GM23338 (cell line): Measurements from ENCODE around the gene EPS8L1. TPM values are rescaled to one million over a fixed set of nuclear protein-coding genes. Genes with fewer than 3 reads are reported as not detected.

Source experiments
- ATAC-seq: fragments of 200-7000 bp; cut with Tn5 transposase; 3 replicates; pipeline ENCODE4 v1.9.1; 2020
- DNase-seq: peaks from one replicate; pipeline ENCODE4 v3.0.0-alpha.2; 2015; ENCODE audit warnings: low spot score
- H2AFZ ChIP-seq: fragments of 200-600 bp; sonication (generic); 2 replicates; pipeline ENCODE4 v1.8.0; 2016; ENCODE audit warnings: antibody characterized with exemption, mild to moderate bottlenecking, moderate library complexity
- H3F3A ChIP-seq: fragments of 200-600 bp; sonication (generic); replicated peaks from 2 replicates; pipeline ENCODE4 v1.8.0; 2017; ENCODE audit warnings: antibody characterized with exemption, mixed run types, low read depth
- H3K27ac ChIP-seq: fragments of 200-600 bp; sonication (generic); 2 replicates; pipeline ENCODE4 v1.6.1; 2016; ENCODE audit warnings: low read depth
- H3K27me3 ChIP-seq: fragments of 200-600 bp; sonication (generic); 2 replicates; pipeline ENCODE4 v1.8.0; 2016; ENCODE audit warnings: mild to moderate bottlenecking, mixed run types, moderate library complexity; ENCODE audit not compliant: insufficient read depth
- H3K36me3 ChIP-seq: fragments of 200-600 bp; sonication (generic); 2 replicates; pipeline ENCODE4 v1.8.0; 2016; ENCODE audit warnings: mild to moderate bottlenecking; ENCODE audit not compliant: insufficient read depth
- H3K4me1 ChIP-seq: fragments of 200-600 bp; sonication (generic); 2 replicates; pipeline ENCODE4 v1.8.0; 2016; ENCODE audit warnings: mild to moderate bottlenecking, moderate library complexity; ENCODE audit not compliant: insufficient read depth
- H3K4me2 ChIP-seq: fragments of 200-600 bp; sonication (generic); 2 replicates; pipeline ENCODE4 v1.7.1; 2017; ENCODE audit warnings: mixed run types
- H3K4me3 ChIP-seq: fragments of 200-600 bp; sonication (generic); 2 replicates; pipeline ENCODE4 v1.6.1; 2016; ENCODE audit warnings: mixed run types
- H3K79me2 ChIP-seq: fragments of 200-600 bp; sonication (generic); replicated peaks from 2 replicates; pipeline ENCODE4 v1.8.0; 2017; ENCODE audit warnings: mild to moderate bottlenecking; ENCODE audit not compliant: insufficient read depth
- H3K9me2 ChIP-seq: fragments of 200-600 bp; sonication (generic); 2 replicates; pipeline ENCODE4 v1.8.0; 2017; ENCODE audit not compliant: insufficient read depth
- H4K20me1 ChIP-seq: fragments of 200-600 bp; sonication (generic); replicated peaks from 2 replicates; pipeline ENCODE4 v1.8.0; 2017; ENCODE audit warnings: mild to moderate bottlenecking; ENCODE audit not compliant: insufficient read depth
- H3K27ac Mint-ChIP-seq: 2 replicates; pipeline ENCODE4 v1.8.0; 2020; ENCODE audit warnings: inconsistent platforms, mild to moderate bottlenecking, moderate library complexity, mixed read lengths
- H3K27me3 Mint-ChIP-seq: 3 replicates; pipeline ENCODE4 v1.8.0; 2022; ENCODE audit warnings: low read depth, mild to moderate bottlenecking, moderate library complexity, mixed read lengths, inconsistent platforms; ENCODE audit not compliant: insufficient read depth, poor library complexity
- H3K36me3 Mint-ChIP-seq: 3 replicates; pipeline ENCODE4 v1.8.0; 2021; ENCODE audit warnings: low read depth, mild to moderate bottlenecking, inconsistent platforms, moderate library complexity, mixed read lengths
- H3K4me1 Mint-ChIP-seq: 3 replicates; pipeline ENCODE4 v1.8.0; 2020; ENCODE audit warnings: mild to moderate bottlenecking, inconsistent platforms, mixed read lengths
- H3K4me3 Mint-ChIP-seq: 3 replicates; pipeline ENCODE4 v1.8.0; 2021; ENCODE audit warnings: moderate library complexity, mild to moderate bottlenecking, inconsistent platforms, mixed read lengths
- H3K9me3 Mint-ChIP-seq: 3 replicates; pipeline ENCODE4 v1.8.0; 2020; ENCODE audit warnings: moderate library complexity, mild to moderate bottlenecking, inconsistent platforms, mixed read lengths
- CREB1 ChIP-seq: fragments of 250-450 bp; sonication (Bioruptor Pico); IDR thresholded peaks from 2 replicates; pipeline ENCODE4 v1.5.0; 2020; ENCODE audit warnings: low read depth, mild to moderate bottlenecking, moderate library complexity
- EZH2phosphoT487 ChIP-seq: fragments of 200-600 bp; sonication (generic); IDR thresholded peaks from one replicate; pipeline ENCODE4 v1.8.1; 2018; ENCODE audit warnings: antibody characterized with exemption; ENCODE audit not compliant: unreplicated experiment
- NANOG ChIP-seq: IDR thresholded peaks from 2 replicates; pipeline ENCODE4 v1.6.1; 2016; ENCODE audit warnings: antibody characterized with exemption, borderline replicate concordance
- POLR2AphosphoS5 ChIP-seq: IDR thresholded peaks from 2 replicates; pipeline ENCODE4 v1.6.1; 2016; ENCODE audit warnings: antibody characterized with exemption, low read depth
- STAT1 ChIP-seq: IDR thresholded peaks from one replicate; pipeline ENCODE4 v1.6.1; 2016; ENCODE audit warnings: antibody characterized with exemption; ENCODE audit not compliant: unreplicated experiment
- ZNF114 ChIP-seq: fragments of 250-450 bp; sonication (Bioruptor Pico); IDR thresholded peaks from 2 replicates; pipeline ENCODE4 v1.5.0; 2020; ENCODE audit warnings: mild to moderate bottlenecking, moderate library complexity
- ZNF331 ChIP-seq: fragments of 250-450 bp; sonication (Bioruptor Pico); IDR thresholded peaks from 2 replicates; pipeline ENCODE4 v1.5.0; 2020; ENCODE audit warnings: low read depth, mild to moderate bottlenecking, moderate library complexity
- polyA plus RNA-seq: library from polyadenylated mRNA; unstranded; fragments of >200 nt; fragmentation: Nextera tagmentation; extraction: Ambion mirVana; gene quantifications from 2 replicates; pipeline ENCODE4 v1.2.1, GENCODE V29; 2016
- total RNA-seq: library from RNA; depleted of rRNA; stranded (reverse); fragments of >200 nt; shearing (Covaris generic); gene quantifications from 2 replicates; pipeline ENCODE4 v1.2.3, GENCODE V29; 2014
- TF ChIP-seq, protein P1 (sequence below): fragments of 250-450 bp; sonication (Bioruptor Pico); IDR thresholded peaks from 2 replicates; pipeline ENCODE4 v1.5.0; 2020; ENCODE audit warnings: mild to moderate bottlenecking, moderate library complexity
- TF ChIP-seq, protein P2 (sequence below): IDR thresholded peaks from 2 replicates; pipeline ENCODE4 v1.6.1; 2016; ENCODE audit warnings: antibody characterized with exemption

Gene EPS8L1
- total and polyA plus RNA-seq, 2 experiments from 2014 or later, result 47.5 to 51.2 TPM

GRCh38 chr19:55027472-55028337 is 48.0 kb upstream of the EPS8L1 start (continued):
- TF ChIP-seq, protein P1, sequence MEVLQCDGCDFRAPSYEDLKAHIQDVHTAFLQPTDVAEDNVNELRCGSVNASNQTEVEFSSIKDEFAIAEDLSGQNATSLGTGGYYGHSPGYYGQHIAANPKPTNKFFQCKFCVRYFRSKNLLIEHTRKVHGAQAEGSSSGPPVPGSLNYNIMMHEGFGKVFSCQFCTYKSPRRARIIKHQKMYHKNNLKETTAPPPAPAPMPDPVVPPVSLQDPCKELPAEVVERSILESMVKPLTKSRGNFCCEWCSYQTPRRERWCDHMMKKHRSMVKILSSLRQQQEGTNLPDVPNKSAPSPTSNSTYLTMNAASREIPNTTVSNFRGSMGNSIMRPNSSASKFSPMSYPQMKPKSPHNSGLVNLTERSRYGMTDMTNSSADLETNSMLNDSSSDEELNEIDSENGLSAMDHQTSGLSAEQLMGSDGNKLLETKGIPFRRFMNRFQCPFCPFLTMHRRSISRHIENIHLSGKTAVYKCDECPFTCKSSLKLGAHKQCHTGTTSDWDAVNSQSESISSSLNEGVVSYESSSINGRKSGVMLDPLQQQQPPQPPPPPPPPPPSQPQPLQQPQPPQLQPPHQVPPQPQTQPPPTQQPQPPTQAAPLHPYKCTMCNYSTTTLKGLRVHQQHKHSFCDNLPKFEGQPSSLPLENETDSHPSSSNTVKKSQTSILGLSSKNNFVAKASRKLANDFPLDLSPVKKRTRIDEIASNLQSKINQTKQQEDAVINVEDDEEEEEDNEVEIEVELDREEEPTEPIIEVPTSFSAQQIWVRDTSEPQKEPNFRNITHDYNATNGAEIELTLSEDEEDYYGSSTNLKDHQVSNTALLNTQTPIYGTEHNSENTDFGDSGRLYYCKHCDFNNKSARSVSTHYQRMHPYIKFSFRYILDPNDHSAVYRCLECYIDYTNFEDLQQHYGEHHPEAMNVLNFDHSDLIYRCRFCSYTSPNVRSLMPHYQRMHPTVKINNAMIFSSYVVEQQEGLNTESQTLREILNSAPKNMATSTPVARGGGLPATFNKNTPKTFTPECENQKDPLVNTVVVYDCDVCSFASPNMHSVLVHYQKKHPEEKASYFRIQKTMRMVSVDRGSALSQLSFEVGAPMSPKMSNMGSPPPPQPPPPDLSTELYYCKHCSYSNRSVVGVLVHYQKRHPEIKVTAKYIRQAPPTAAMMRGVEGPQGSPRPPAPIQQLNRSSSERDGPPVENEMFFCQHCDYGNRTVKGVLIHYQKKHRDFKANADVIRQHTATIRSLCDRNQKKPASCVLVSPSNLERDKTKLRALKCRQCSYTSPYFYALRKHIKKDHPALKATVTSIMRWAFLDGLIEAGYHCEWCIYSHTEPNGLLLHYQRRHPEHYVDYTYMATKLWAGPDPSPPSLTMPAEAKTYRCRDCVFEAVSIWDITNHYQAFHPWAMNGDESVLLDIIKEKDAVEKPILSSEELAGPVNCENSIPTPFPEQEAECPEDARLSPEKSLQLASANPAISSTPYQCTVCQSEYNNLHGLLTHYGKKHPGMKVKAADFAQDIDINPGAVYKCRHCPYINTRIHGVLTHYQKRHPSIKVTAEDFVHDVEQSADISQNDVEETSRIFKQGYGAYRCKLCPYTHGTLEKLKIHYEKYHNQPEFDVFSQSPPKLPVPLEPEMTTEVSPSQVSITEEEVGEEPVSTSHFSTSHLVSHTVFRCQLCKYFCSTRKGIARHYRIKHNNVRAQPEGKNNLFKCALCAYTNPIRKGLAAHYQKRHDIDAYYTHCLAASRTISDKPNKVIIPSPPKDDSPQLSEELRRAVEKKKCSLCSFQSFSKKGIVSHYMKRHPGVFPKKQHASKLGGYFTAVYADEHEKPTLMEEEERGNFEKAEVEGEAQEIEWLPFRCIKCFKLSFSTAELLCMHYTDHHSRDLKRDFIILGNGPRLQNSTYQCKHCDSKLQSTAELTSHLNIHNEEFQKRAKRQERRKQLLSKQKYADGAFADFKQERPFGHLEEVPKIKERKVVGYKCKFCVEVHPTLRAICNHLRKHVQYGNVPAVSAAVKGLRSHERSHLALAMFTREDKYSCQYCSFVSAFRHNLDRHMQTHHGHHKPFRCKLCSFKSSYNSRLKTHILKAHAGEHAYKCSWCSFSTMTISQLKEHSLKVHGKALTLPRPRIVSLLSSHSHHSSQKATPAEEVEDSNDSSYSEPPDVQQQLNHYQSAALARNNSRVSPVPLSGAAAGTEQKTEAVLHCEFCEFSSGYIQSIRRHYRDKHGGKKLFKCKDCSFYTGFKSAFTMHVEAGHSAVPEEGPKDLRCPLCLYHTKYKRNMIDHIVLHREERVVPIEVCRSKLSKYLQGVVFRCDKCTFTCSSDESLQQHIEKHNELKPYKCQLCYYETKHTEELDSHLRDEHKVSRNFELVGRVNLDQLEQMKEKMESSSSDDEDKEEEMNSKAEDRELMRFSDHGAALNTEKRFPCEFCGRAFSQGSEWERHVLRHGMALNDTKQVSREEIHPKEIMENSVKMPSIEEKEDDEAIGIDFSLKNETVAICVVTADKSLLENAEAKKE (CRISPR knock-in tag), result no peak
- TF ChIP-seq EZH2phosphoT487 (no peak), STAT1 (no peak), ZNF331 (CRISPR knock-in tag) (no peak), POLR2AphosphoS5 (no peak)

GRCh38 chr19:55028757-55029156 is 46.9 kb upstream of the EPS8L1 start:
- Histone ChIP-seq H4K20me1 (peaks cover 18% of the 10 kb centered on the region), H3K79me2 (peaks cover 72% of the 10 kb centered on the region), H3K4me3 (no peak overlapping the region), H3K4me2 (no peak overlapping the region), H3K27ac (no peak overlapping the region), H3F3A (peaks cover 18% of the 10 kb centered on the region; the same call in 1 of the 2 replicates), H2AFZ (no peak overlapping the region), H3K36me3 (no peaks in the 10 kb centered on the region), H3K27me3 (no peaks in the 10 kb centered on the region), H3K9me2 (peaks cover 7% of the 10 kb centered on the region), H3K4me1 (no peaks in the 10 kb centered on the region)
- Mint-ChIP-seq H3K27me3 (peaks cover 5% of the 10 kb centered on the region), H3K36me3 (peaks cover 6% of the 10 kb centered on the region; the same call in 1 of the 3 replicates), H3K27ac (no peak overlapping the region), H3K4me3 (no peak overlapping the region), H3K9me3 (peaks cover 22% of the 10 kb centered on the region), H3K4me1 (no peaks in the 10 kb centered on the region)
- DNase-seq (no peak), ATAC-seq (no peak)
- TF ChIP-seq CREB1 (no peak), ZNF331 (CRISPR knock-in tag) (no peak), POLR2AphosphoS5 (no peak), STAT1 (no peak), ZNF114 (CRISPR knock-in tag) (no peak), NANOG (no peak)
- TF ChIP-seq, protein P2, sequence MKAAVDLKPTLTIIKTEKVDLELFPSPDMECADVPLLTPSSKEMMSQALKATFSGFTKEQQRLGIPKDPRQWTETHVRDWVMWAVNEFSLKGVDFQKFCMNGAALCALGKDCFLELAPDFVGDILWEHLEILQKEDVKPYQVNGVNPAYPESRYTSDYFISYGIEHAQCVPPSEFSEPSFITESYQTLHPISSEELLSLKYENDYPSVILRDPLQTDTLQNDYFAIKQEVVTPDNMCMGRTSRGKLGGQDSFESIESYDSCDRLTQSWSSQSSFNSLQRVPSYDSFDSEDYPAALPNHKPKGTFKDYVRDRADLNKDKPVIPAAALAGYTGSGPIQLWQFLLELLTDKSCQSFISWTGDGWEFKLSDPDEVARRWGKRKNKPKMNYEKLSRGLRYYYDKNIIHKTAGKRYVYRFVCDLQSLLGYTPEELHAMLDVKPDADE, result no peak
